ENCODE data around the gene ZNF385B.

The ZNF385B gene

GRCh38 chr2:179646862-179647587, 214.4 kb downstream of the ZNF385B start:
- H3K4me3 ChIP-seq (ENCODE audit: insufficient read depth, low read length, poor library complexity, severe bottlenecking) = no peak overlapping the region
- H3K9ac ChIP-seq (ENCODE audit: low read length) = no peak overlapping the region
- no peak overlapping the region for H2AFZ ChIP-seq (ENCODE audit: low read depth, low read length, severe bottlenecking)
- H3K27me3 ChIP-seq (ENCODE audit: low read length) = no peaks in the 10 kb centered on the region
- H4K20me1 ChIP-seq (ENCODE audit: low read depth, low read length) = no peaks in the 10 kb centered on the region
- no peak overlapping the region for H3K4me2 ChIP-seq (ENCODE audit: low read depth, low read length, poor library complexity, severe bottlenecking)
- no peak for TF ChIP-seq EZH2phosphoT487 (conservative IDR thresholded peaks at IDR 0.05; ENCODE audit: low read length)
- TF ChIP-seq, protein P1, sequence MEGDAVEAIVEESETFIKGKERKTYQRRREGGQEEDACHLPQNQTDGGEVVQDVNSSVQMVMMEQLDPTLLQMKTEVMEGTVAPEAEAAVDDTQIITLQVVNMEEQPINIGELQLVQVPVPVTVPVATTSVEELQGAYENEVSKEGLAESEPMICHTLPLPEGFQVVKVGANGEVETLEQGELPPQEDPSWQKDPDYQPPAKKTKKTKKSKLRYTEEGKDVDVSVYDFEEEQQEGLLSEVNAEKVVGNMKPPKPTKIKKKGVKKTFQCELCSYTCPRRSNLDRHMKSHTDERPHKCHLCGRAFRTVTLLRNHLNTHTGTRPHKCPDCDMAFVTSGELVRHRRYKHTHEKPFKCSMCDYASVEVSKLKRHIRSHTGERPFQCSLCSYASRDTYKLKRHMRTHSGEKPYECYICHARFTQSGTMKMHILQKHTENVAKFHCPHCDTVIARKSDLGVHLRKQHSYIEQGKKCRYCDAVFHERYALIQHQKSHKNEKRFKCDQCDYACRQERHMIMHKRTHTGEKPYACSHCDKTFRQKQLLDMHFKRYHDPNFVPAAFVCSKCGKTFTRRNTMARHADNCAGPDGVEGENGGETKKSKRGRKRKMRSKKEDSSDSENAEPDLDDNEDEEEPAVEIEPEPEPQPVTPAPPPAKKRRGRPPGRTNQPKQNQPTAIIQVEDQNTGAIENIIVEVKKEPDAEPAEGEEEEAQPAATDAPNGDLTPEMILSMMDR (IDR thresholded peaks at IDR 0.05; ENCODE audit: insufficient read depth, low read length, poor library complexity, severe bottlenecking) = no peak
- H3K36me3 ChIP-seq (ENCODE audit: low read length) = peaks cover 3% of the 10 kb centered on the region; the same call in 1 of the 2 replicates
- no peaks in the 10 kb centered on the region for H3K9me3 ChIP-seq (ENCODE audit: insufficient read depth, low read length)
- no peaks in the 10 kb centered on the region for H3F3A ChIP-seq (ENCODE audit: insufficient read depth)
- no peak overlapping the region for H3K27ac ChIP-seq (ENCODE audit: low read depth, low read length)
- no peaks in the 10 kb centered on the region for H3K79me2 ChIP-seq (ENCODE audit: insufficient read depth, low read length)
- H3K9me2 ChIP-seq (replicated peaks; ENCODE audit: insufficient read depth, low read length) = no peaks in the 10 kb centered on the region

DNA sequence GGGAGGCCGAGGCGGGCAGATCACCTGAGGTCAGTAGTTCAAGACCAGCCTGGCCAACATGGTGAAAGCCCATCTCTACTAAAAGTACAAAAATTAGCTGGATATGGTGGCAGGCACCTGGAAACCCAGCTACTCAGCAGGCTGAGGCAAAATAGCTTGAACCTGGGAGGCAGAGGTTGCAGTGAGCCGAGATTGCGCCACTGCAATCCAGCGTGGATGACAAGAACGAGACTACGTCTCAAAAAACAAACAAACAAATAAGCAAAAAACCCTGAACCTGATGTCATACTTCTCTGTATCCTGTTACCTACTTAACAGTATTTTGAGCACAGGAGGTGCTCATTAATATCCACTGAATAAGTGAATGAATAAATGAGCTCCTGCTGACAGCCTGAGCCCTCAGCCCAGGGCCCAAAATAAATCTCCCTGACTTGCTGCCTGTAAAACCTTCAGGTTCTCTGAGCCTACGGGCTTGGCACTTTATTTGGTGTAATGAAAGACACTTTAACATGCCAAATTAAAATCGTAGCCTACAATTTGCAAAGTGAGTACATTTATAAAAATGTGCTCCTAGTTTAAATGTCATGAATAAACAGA, 215.1 kb downstream of the ZNF385B start:
- Histone ChIP-seq H3K9me3 (ENCODE audit: insufficient read depth, low read length) (no peaks in the 10 kb centered on the region), H3K27ac (ENCODE audit: low read depth, low read length) (no peak overlapping the region), H3K9ac (ENCODE audit: low read length) (no peak overlapping the region), H4K20me1 (ENCODE audit: low read depth, low read length) (no peaks in the 10 kb centered on the region), H3K4me3 (ENCODE audit: insufficient read depth, low read length, poor library complexity, severe bottlenecking) (no peak overlapping the region), H2AFZ (ENCODE audit: low read depth, low read length, severe bottlenecking) (no peak overlapping the region), H3K9me2 (replicated peaks; ENCODE audit: insufficient read depth, low read length) (no peaks in the 10 kb centered on the region), H3K4me2 (ENCODE audit: low read depth, low read length, poor library complexity, severe bottlenecking) (no peak overlapping the region), H3K27me3 (ENCODE audit: low read length) (no peaks in the 10 kb centered on the region), H3K36me3 (ENCODE audit: low read length) (peaks cover 3% of the 10 kb centered on the region; the same call in 1 of the 2 replicates), H3K79me2 (ENCODE audit: insufficient read depth, low read length) (no peaks in the 10 kb centered on the region), H3F3A (ENCODE audit: insufficient read depth) (no peaks in the 10 kb centered on the region)
- no peak for TF ChIP-seq EZH2phosphoT487 (conservative IDR thresholded peaks at IDR 0.05; ENCODE audit: low read length)
- TF ChIP-seq, protein P1 (IDR thresholded peaks at IDR 0.05; ENCODE audit: insufficient read depth, low read length, poor library complexity, severe bottlenecking) = no peak

DNA sequence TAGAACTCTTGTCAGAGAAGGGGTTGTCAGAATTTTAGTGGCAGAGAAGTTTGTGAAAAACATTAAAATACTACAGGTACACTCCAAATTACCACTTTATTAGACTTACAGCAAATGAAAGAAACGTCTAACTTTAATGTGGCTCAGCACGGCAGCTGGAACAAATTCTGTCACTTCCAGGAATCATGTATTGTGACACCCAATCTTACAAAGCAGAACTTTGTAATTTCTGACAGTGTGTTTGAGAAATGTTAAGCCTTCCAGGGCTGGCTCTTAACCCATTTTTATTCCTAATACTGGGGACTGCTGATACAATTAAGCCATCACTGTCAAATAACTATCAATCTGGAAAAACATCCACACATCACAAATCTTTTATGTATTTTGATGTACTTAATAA, 216.4 kb downstream of the ZNF385B start:
- Histone ChIP-seq H3K9me3 (ENCODE audit: insufficient read depth, low read length) (no peaks in the 10 kb centered on the region), H3F3A (ENCODE audit: insufficient read depth) (no peaks in the 10 kb centered on the region), H2AFZ (ENCODE audit: low read depth, low read length, severe bottlenecking) (no peak overlapping the region), H3K27me3 (ENCODE audit: low read length) (no peaks in the 10 kb centered on the region), H3K4me2 (ENCODE audit: low read depth, low read length, poor library complexity, severe bottlenecking) (no peak overlapping the region), H3K36me3 (ENCODE audit: low read length) (no peaks in the 10 kb centered on the region; the same call in 1 of the 2 replicates), H4K20me1 (ENCODE audit: low read depth, low read length) (no peaks in the 10 kb centered on the region), H3K9me2 (replicated peaks; ENCODE audit: insufficient read depth, low read length) (no peaks in the 10 kb centered on the region), H3K79me2 (ENCODE audit: insufficient read depth, low read length) (no peaks in the 10 kb centered on the region), H3K27ac (ENCODE audit: low read depth, low read length) (no peak overlapping the region), H3K9ac (ENCODE audit: low read length) (no peak overlapping the region), H3K4me3 (ENCODE audit: insufficient read depth, low read length, poor library complexity, severe bottlenecking) (no peak overlapping the region)
- no peak for TF ChIP-seq EZH2phosphoT487 (conservative IDR thresholded peaks at IDR 0.05; ENCODE audit: low read length)
- TF ChIP-seq, protein P1 (IDR thresholded peaks at IDR 0.05; ENCODE audit: insufficient read depth, low read length, poor library complexity, severe bottlenecking) = no peak
